H1 (cell line): Measurements from ENCODE around the gene MACROD2. TPM values are rescaled to one million over a fixed set of nuclear protein-coding genes. Genes with fewer than 3 reads are reported as not detected.

Source experiments
- ASH2L ChIP-seq: fragments of 200-600, 300-600 bp; sonication (generic); IDR thresholded peaks from one replicate; pipeline ENCODE4 v1.7.1; 2017; ENCODE audit warnings: low read length
- BRCA1 ChIP-seq: IDR thresholded peaks from 2 replicates; pipeline ENCODE4 v1.6.1; 2012; ENCODE audit warnings: low read depth, low read length, improper control_type of control experiment
- polyA plus RNA-seq, 7 experiments: library from polyadenylated mRNA; depleted of rRNA in 3 of 7; stranded (reverse) in 5 of 7; unstranded in 2 of 7; fragments of >200 nt in 5 of 7; fragments of 200-250 nt in 2 of 7; gene quantifications; 1 replicate in 5 of 7; 2 replicates in 1 of 7; 4 replicates in 1 of 7; pipeline versions ENCODE4 v1.2.1 to v1.2.3, GENCODE V29; 2011 to 2013; ENCODE audit warnings: missing spikeins in 2 of 7, mixed read lengths in 2 of 7
- total RNA-seq: library from RNA; stranded (reverse); fragmentation: NEBNext Ultra II Directional; extraction: Animal tissue kit (Norgen Biotek cat#: 25700); gene quantifications from 2 replicates; pipeline ENCODE4 v1.2.1, GENCODE V29; 2021
- TF ChIP-seq, protein P1 (sequence below), 3 experiments: IDR thresholded peaks; 1 replicate in 2 of 3; 2 replicates in 1 of 3; pipeline versions ENCODE4 v1.5.1 to v1.6.1; 2011; ENCODE audit warnings: low read length in 3 of 3, mild to moderate bottlenecking in 3 of 3, inconsistent platforms in 2 of 3, low read depth in 1 of 3, moderate library complexity in 1 of 3; ENCODE audit not compliant: insufficient read depth in 1 of 3; ENCODE audit errors: control extremely low read depth in 1 of 3

Gene MACROD2
- total and polyA plus RNA-seq, 2 of the 8 experiments (the other 6 are each of a cell fraction or from before 2014, with no cell fraction given): 0.70 to 3.9 TPM

DNA sequence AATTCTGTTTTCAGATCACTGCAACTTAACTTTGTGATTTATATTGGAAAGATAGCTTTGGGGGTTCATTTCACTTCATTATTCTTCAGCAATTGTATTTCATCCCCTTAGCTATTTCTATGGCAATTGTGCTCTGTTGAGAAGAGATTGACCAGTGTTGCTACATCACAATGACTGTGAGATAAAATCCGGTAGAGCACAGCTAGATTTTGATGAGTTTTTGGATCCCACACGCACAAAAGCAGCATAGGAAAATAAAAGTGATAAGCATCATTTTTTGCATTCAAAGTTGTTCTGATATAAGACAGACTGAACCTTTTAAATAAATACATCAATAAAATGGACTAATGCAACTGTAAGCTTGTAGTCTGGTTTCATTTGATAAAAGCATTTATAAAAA is 1843.2 kb downstream of the MACROD2 start (continued):
- TF ChIP-seq, protein P1, sequence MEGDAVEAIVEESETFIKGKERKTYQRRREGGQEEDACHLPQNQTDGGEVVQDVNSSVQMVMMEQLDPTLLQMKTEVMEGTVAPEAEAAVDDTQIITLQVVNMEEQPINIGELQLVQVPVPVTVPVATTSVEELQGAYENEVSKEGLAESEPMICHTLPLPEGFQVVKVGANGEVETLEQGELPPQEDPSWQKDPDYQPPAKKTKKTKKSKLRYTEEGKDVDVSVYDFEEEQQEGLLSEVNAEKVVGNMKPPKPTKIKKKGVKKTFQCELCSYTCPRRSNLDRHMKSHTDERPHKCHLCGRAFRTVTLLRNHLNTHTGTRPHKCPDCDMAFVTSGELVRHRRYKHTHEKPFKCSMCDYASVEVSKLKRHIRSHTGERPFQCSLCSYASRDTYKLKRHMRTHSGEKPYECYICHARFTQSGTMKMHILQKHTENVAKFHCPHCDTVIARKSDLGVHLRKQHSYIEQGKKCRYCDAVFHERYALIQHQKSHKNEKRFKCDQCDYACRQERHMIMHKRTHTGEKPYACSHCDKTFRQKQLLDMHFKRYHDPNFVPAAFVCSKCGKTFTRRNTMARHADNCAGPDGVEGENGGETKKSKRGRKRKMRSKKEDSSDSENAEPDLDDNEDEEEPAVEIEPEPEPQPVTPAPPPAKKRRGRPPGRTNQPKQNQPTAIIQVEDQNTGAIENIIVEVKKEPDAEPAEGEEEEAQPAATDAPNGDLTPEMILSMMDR (IDR thresholded peaks at IDR 0.05; ENCODE audit: control extremely low read depth in 1 of 3, insufficient read depth in 1 of 3, low read depth in 1 of 3, low read length in 3 of 3): no peak
- TF ChIP-seq ASH2L (no peak), BRCA1 (no peak)
